B cell (primary cell): ENCODE data around the gene LXN. TPM values are rescaled to one million over a fixed set of nuclear protein-coding genes. Genes with fewer than 3 reads are reported as not detected.

ENCODE experiments used
- ATAC-seq: fragments of 200-7000 bp; cut with Tn5 transposase; one replicate; pipeline ENCODE4 v1.10.0; 2021; ENCODE audit warnings: low read depth, mild to moderate bottlenecking, moderate number of reproducible peaks, moderate library complexity
- CTCF ChIA-PET: fragments of 350-600 bp; sonication (Branson Sonifier 250); formaldehyde crosslinking; loops from one replicate; lab custom pipeline; 2021; ENCODE audit warnings: antibody characterized with exemption, inconsistent platforms; lab: Charles Lee
- POLR2A ChIA-PET: fragments of 350-600 bp; sonication (Branson Sonifier 250); formaldehyde crosslinking; loops from one replicate; lab custom pipeline; 2021; ENCODE audit warnings: antibody characterized with exemption; lab: Charles Lee
- DNase-seq: peaks from one replicate; pipeline ENCODE4 v3.0.0; 2013
- H2AFZ ChIP-seq: 2 replicates; pipeline ENCODE4 v1.6.1; 2012; ENCODE audit warnings: mild to moderate bottlenecking, low read depth, low read length; ENCODE audit not compliant: insufficient read depth, poor library complexity, severe bottlenecking
- H3K27ac ChIP-seq, 2 donors: 1 replicate in 1 of 2; 2 replicates in 1 of 2; pipeline ENCODE4 v1.5.1; 2012 to 2013; ENCODE audit warnings: low read length in 2 of 2, mild to moderate bottlenecking in 2 of 2, moderate library complexity in 1 of 2
- H3K27me3 ChIP-seq, 4 experiments: fragments of 200-600 bp in 1 of 4; sonication (generic) in 1 of 4; replicated peaks in 1 of 4; 1 replicate in 2 of 4; 2 replicates in 2 of 4; pipeline versions ENCODE4 v1.6.1 to v1.7.0; 2013 to 2016; ENCODE audit warnings: low read length in 3 of 4, mild to moderate bottlenecking in 2 of 4, mixed read lengths in 1 of 4, moderate library complexity in 1 of 4; ENCODE audit not compliant: insufficient read depth in 4 of 4, control insufficient read depth in 3 of 4; ENCODE audit errors: control extremely low read depth in 1 of 4
- H3K36me3 ChIP-seq, 2 experiments: replicated peaks in 1 of 2; 1 replicate in 1 of 2; 2 replicates in 1 of 2; pipeline versions ENCODE4 v1.6.1 to v1.7.1; 2013; ENCODE audit warnings: low read length in 1 of 2; ENCODE audit not compliant: insufficient read depth in 2 of 2, control insufficient read depth in 1 of 2; ENCODE audit errors: control extremely low read depth in 1 of 2, extremely low read depth in 1 of 2
- H3K4me1 ChIP-seq, 2 donors: fragments of 200-600 bp in 1 of 2; sonication (generic) in 1 of 2; 1 replicate in 1 of 2; 2 replicates in 1 of 2; pipeline versions ENCODE4 v1.5.1 to v1.6.1; 2013 to 2017; ENCODE audit warnings: low read length in 2 of 2; ENCODE audit not compliant: control insufficient read depth in 2 of 2, insufficient read depth in 2 of 2
- H3K4me2 ChIP-seq: replicated peaks from 2 replicates; pipeline ENCODE3; 2012; ENCODE audit warnings: mild to moderate bottlenecking, low read depth, low read length; ENCODE audit not compliant: poor library complexity, severe bottlenecking
- H3K4me3 ChIP-seq, 5 experiments: fragments of 200-600 bp in 1 of 5; sonication (generic) in 1 of 5; 1 replicate in 3 of 5; 2 replicates in 2 of 5; pipeline versions ENCODE4 v1.5.1 to v1.7.0; 2011 to 2016; ENCODE audit warnings: low read length in 4 of 5, mild to moderate bottlenecking in 4 of 5, low read depth in 2 of 5, control low read depth in 1 of 5, moderate library complexity in 1 of 5; ENCODE audit not compliant: insufficient read depth in 1 of 5; ENCODE audit errors: control extremely low read depth in 1 of 5, extremely low read depth in 1 of 5
- H3K79me2 ChIP-seq: fragments of 200-600 bp; sonication (generic); one replicate; pipeline ENCODE4 v1.6.0; 2016; ENCODE audit warnings: low read length; ENCODE audit not compliant: control insufficient read depth, insufficient read depth
- H3K9ac ChIP-seq: fragments of 200-600 bp; sonication (generic); 2 replicates; pipeline ENCODE4 v1.6.1; 2017; ENCODE audit warnings: mild to moderate bottlenecking, low read length, moderate library complexity
- H3K9me3 ChIP-seq, 3 donors: one replicate each; pipeline versions ENCODE4 v1.6.1 to v1.7.1; 2013; ENCODE audit warnings: low read length in 2 of 3; ENCODE audit not compliant: control insufficient read depth in 2 of 3, insufficient read depth in 1 of 3; ENCODE audit errors: control extremely low read depth in 1 of 3
- H4K20me1 ChIP-seq: 2 replicates; pipeline ENCODE4 v1.6.0; 2012; ENCODE audit warnings: mild to moderate bottlenecking, low read length; ENCODE audit not compliant: insufficient read depth, control insufficient read depth, poor library complexity, severe bottlenecking
- H3K27ac Mint-ChIP-seq: one replicate; pipeline ENCODE4 v1.8.0; 2021; ENCODE audit warnings: mixed read lengths
- H3K27me3 Mint-ChIP-seq: one replicate; pipeline ENCODE4 v1.8.0; 2021; ENCODE audit warnings: mixed read lengths
- H3K4me1 Mint-ChIP-seq: one replicate; pipeline ENCODE4 v1.8.0; 2021; ENCODE audit warnings: mixed read lengths
- H3K4me3 Mint-ChIP-seq: one replicate; pipeline ENCODE4 v1.8.0; 2021; ENCODE audit warnings: mixed read lengths
- H3K9me3 Mint-ChIP-seq: one replicate; pipeline ENCODE4 v1.8.0; 2022; ENCODE audit warnings: mixed read lengths; ENCODE audit not compliant: insufficient read depth
- CTCF ChIP-seq: fragments of 200-600 bp; IDR thresholded peaks from one replicate; pipeline ENCODE4 v1.8.0; 2022; ENCODE audit warnings: antibody characterized with exemption, mild to moderate bottlenecking
- EZH2 ChIP-seq: IDR thresholded peaks from 2 replicates; pipeline ENCODE4 v1.6.1; 2012; ENCODE audit warnings: borderline replicate concordance, low read depth, mild to moderate bottlenecking, moderate library complexity, low read length; ENCODE audit not compliant: insufficient read depth, poor library complexity, severe bottlenecking
- WGBS: methylation state at CpG from one replicate; pipeline ENCODE4 v1.1.5; 2013; ENCODE audit warnings: missing lambda C conversion rate; ENCODE audit not compliant: insufficient coverage; 5-methylcytosine and 5-hydroxymethylcytosine counted together
- intact Hi-C: fragments of 100-400 bp; cut with micrococcal nuclease; formaldehyde crosslinking; loops from one replicate; pipeline ENCODE4 v1.10.0; 2022
- polyA plus RNA-seq: library from polyadenylated mRNA; depleted of rRNA; stranded (reverse); fragments of >200 nt; gene quantifications from 2 replicates; pipeline ENCODE4 v1.2.3, GENCODE V29; 2012
- total RNA-seq, 2 donors: library from RNA; stranded (reverse); fragments of 120-200 nt in 1 of 2; gene quantifications; 1 replicate in 1 of 2; 2 replicates in 1 of 2; pipeline versions ENCODE4 v1.2.3 to v1.2.4, GENCODE V29; 2013 to 2022

LXN gene
- total and polyA plus RNA-seq, 2 donors (not counting 1 experiment from before 2014, with no cell fraction given): 3.2 to 5.1 TPM

- Histone ChIP-seq H2AFZ (no peak overlapping the region), H3K36me3 (peaks cover 5 to 48% of the 10 kb centered on the region in 2 experiments), H3K27me3 (no peaks in the 10 kb centered on the region), H3K9me3 (no peaks in the 10 kb centered on the region), H3K4me2 (no peak overlapping the region), H3K4me1 (peaks cover 11 to 12% of the 10 kb centered on the region in 2 donors), H3K79me2 (no peaks in the 10 kb centered on the region), H3K4me3 (no peak overlapping the region), H4K20me1 (no peaks in the 10 kb centered on the region), H3K27ac (no peak overlapping the region), H3K9ac (no peak overlapping the region)
- no peaks in the 10 kb centered on the region for H3K9me3 Mint-ChIP-seq
- no peaks in the 10 kb centered on the region for H3K27me3 Mint-ChIP-seq
- POLR2A ChIA-PET: no interaction called here
- H3K4me3 Mint-ChIP-seq: no peak overlapping the region
- no peak overlapping the region for H3K27ac Mint-ChIP-seq
- intact Hi-C loops: no loop called here
- no peak for TF ChIP-seq EZH2
- TF ChIP-seq CTCF: no peak
- CTCF ChIA-PET: no interaction called here
- WGBS: 94% methylated on average over 2 of the region's 2 CpGs
- no peak for ATAC-seq
- H3K4me1 Mint-ChIP-seq: peaks cover 25% of the 10 kb centered on the region
- no peak for DNase-seq
Measured at GRCh38 chr3:158668506-158668905, 3.9 kb downstream of the LXN start.

- Histone ChIP-seq H3K9ac (no peak overlapping the region), H3K9me3 (no peaks in the 10 kb centered on the region), H3K4me3 (no peak overlapping the region), H3K79me2 (no peaks in the 10 kb centered on the region), H2AFZ (no peak overlapping the region), H3K27me3 (no peaks in the 10 kb centered on the region), H3K4me2 (no peak overlapping the region), H3K4me1 (peaks cover 0 to 6% of the 10 kb centered on the region in 2 donors), H3K36me3 (peaks cover 6 to 67% of the 10 kb centered on the region in 2 experiments), H4K20me1 (no peaks in the 10 kb centered on the region), H3K27ac (no peak overlapping the region)
- DNase-seq: no peak
- WGBS: 100% methylated on average over 1 of the region's 3 CpGs
- intact Hi-C loops: no loop called here
- no peak overlapping the region for H3K4me3 Mint-ChIP-seq
- H3K27me3 Mint-ChIP-seq: no peaks in the 10 kb centered on the region
- ChIA-PET CTCF (no interaction called here), POLR2A (no interaction called here)
- H3K27ac Mint-ChIP-seq: no peak overlapping the region
- no peaks in the 10 kb centered on the region for H3K9me3 Mint-ChIP-seq
- H3K4me1 Mint-ChIP-seq: peaks cover 9% of the 10 kb centered on the region
- TF ChIP-seq CTCF (no peak), EZH2 (no peak)
- ATAC-seq: no peak
Measured at GRCh38 chr3:158666416-158666815, 6.0 kb downstream of the LXN start.
